Kidney (tissue), 14 donors: ENCODE results near the gene ARHGAP26. TPM values are rescaled to one million over a fixed set of nuclear protein-coding genes. Genes with fewer than 3 reads are reported as not detected.
A peak's percentile ranks its signal among the peaks of the same experiment; 100 is the strongest.

Experiments used
- DNase-seq, 5 donors: peaks; one replicate each; pipeline ENCODE4 v3.0.0-alpha.2; 2013 to 2020
- FAIRE-seq: peaks from 2 replicates; lab custom pipeline; 2012; peaks lifted over from hg19 to GRCh38; lab: Jason Lieb, UNC
- H3K27ac ChIP-seq, 2 donors: one replicate each; pipeline ENCODE4 v1.7.0; 2013; ENCODE audit warnings: low read depth in 2 of 2, low read length in 2 of 2, inconsistent platforms in 1 of 2
- H3K27me3 ChIP-seq: one replicate; pipeline ENCODE4 v1.7.1; 2013; ENCODE audit warnings: low read length, inconsistent platforms; ENCODE audit not compliant: control insufficient read depth, insufficient read depth
- H3K36me3 ChIP-seq, 3 donors: one replicate each; pipeline versions ENCODE4 v1.7.0 to v1.7.1; 2013; ENCODE audit warnings: low read length in 3 of 3, control low read depth in 1 of 3, inconsistent platforms in 1 of 3; ENCODE audit not compliant: insufficient read depth in 3 of 3, control insufficient read depth in 2 of 3
- H3K4me1 ChIP-seq, 3 donors: one replicate each; pipeline versions ENCODE4 v1.7.0 to v1.7.1; 2013; ENCODE audit warnings: low read length in 3 of 3, inconsistent platforms in 1 of 3, low read depth in 1 of 3; ENCODE audit not compliant: control insufficient read depth in 2 of 3, insufficient read depth in 2 of 3
- H3K4me3 ChIP-seq, 3 donors: one replicate each; pipeline versions ENCODE4 v1.7.0 to v1.8.1; 2013; ENCODE audit warnings: low read length in 3 of 3, control low read depth in 1 of 3, inconsistent platforms in 1 of 3
- H3K9ac ChIP-seq, 3 donors: one replicate each; pipeline versions ENCODE4 v1.7.0 to v1.7.1; 2013; ENCODE audit warnings: low read length in 3 of 3, control low read depth in 1 of 3, inconsistent platforms in 1 of 3
- H3K9me3 ChIP-seq, 3 donors: one replicate each; pipeline versions ENCODE4 v1.7.0 to v1.7.1; 2013; ENCODE audit warnings: low read length in 3 of 3, control low read depth in 1 of 3, inconsistent platforms in 1 of 3; ENCODE audit not compliant: control insufficient read depth in 2 of 3, insufficient read depth in 1 of 3
- CTCF ChIP-seq: IDR thresholded peaks from 3 replicates; pipeline ENCODE4 v1.5.1; 2012; ENCODE audit warnings: mild to moderate bottlenecking, moderate library complexity, borderline replicate concordance; ENCODE audit not compliant: insufficient read depth; ENCODE audit errors: extremely low read depth
- intact Hi-C: fragments of 100-400 bp; cut with DNase I; formaldehyde crosslinking; loops from one replicate; pipeline ENCODE4 v1.11.1; 2022
- polyA plus RNA-seq: library from polyadenylated mRNA; stranded (reverse); fragments of 350-450 nt; fragmentation: Illumina TruSeq; extraction: RNeasy Lipid Tissue Mini Kit (QIAGEN cat#74804); gene quantifications from one replicate; pipeline ENCODE4 v1.2.3, GENCODE V29; 2014; ENCODE audit warnings: low read depth, low replicate concordance; ENCODE audit not compliant: insufficient read depth
- total RNA-seq: library from RNA; stranded (reverse); fragmentation: NEBNext Ultra II Directional; extraction: Animal tissue kit (Norgen Biotek cat#: 25700); gene quantifications from one replicate; pipeline ENCODE4 v1.2.1, GENCODE V29; 2021
- donor health status: control.
- donor health status: control.
- donor health status: control.
- donor health status: control.
- donor health status: control.
- donor health status: DM: yes; HTN: yes; CAD: no.
- donor health status: Normal renal cell carcinoma (clear cell type).

The ARHGAP26 gene
- total and polyA plus RNA-seq, 2 donors from 2014 or later, result 2.5 to 85.7 TPM

- Histone ChIP-seq H3K4me3 (no peak overlapping the region), H3K27me3 (no peaks in the 10 kb centered on the region), H3K36me3 (no peaks in the 10 kb centered on the region), H3K27ac (no peak overlapping the region), H3K9me3 (no peaks in the 10 kb centered on the region), H3K4me1 (peaks cover 0 to 2% (median 0%) of the 10 kb centered on the region in 3 donors), H3K9ac (no peak overlapping the region)
- TF ChIP-seq CTCF, result no peak
- intact Hi-C loops, result no loop called here
- peak in 1 of 5 donors; percentile 33 for DNase-seq
- FAIRE-seq, result no peak
Measured at GRCh38 chr5:142833517-142834449, 63.6 kb downstream of the ARHGAP26 start.

- intact Hi-C loops, result no loop called here
- Histone ChIP-seq H3K4me1 (peaks cover 0 to 2% (median 0%) of the 10 kb centered on the region in 3 donors), H3K9ac (no peak overlapping the region), H3K4me3 (no peak overlapping the region), H3K27ac (no peak overlapping the region), H3K9me3 (no peaks in the 10 kb centered on the region), H3K27me3 (no peaks in the 10 kb centered on the region), H3K36me3 (no peaks in the 10 kb centered on the region)
- no peak for TF ChIP-seq CTCF
- DNase-seq, result no peak
- no peak for FAIRE-seq
Measured at GRCh38 chr5:142834504-142834903, 64.3 kb downstream of the ARHGAP26 start.

GRCh38 chr5:142835540-142835939, 65.4 kb downstream of the ARHGAP26 start:
- FAIRE-seq, result no peak
- peaks cover 0 to 2% (median 0%) of the 10 kb centered on the region in 3 donors for H3K4me1 ChIP-seq
- no peak for DNase-seq
- no peak overlapping the region for H3K4me3 ChIP-seq
- no peaks in the 10 kb centered on the region for H3K36me3 ChIP-seq
- no peaks in the 10 kb centered on the region for H3K27me3 ChIP-seq
- intact Hi-C loops, result no loop called here
- no peaks in the 10 kb centered on the region for H3K9me3 ChIP-seq
- H3K9ac ChIP-seq, result no peak overlapping the region
- H3K27ac ChIP-seq, result no peak overlapping the region
- TF ChIP-seq CTCF, result no peak
